DMS79 (cell line): ENCODE measurements around the gene MATR3.

Source experiments
- DNase-seq: peaks from one replicate; lab custom pipeline; 2025; lab: John Stamatoyannopoulos, UW

Gene MATR3

DNA sequence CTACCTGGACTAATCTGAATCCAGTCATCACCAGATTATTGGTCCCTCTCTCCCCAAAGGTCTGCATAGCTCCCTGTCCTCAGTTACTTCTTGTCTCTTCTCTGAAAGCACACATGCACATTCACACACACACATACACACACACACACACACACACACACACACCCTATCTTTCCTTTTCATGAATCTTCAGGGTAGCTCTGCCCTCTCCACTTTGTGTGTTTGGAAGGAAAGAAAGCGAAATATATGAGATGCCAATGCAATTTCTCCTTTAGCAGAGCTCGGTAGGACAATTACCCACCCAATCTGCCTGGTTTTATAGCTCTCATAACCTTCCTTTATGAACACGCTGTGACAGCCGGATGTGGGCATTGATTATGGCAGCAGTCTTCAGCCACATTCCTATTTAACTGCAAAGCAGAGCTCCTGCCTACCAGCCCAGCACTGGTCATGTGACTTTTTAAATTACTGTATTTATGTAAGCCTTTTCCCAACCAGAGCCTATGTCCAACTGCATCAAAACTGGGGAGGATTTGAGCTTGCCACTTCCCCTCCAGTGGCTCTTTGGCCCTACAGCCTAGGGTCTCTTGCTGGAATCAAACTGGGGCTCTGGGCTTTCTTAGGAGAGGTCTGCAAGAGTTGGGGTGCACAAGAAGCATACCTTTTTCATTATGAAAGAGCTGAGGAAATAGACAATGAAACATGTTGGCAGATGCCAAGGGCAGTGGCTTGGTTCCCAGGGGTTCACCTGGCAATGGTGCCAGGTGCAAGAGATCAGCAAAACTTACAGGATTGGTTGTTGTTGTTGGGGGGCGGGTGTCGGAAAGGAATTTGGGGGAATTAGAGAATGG lies 20.8 kb upstream of the MATR3 start:
- DNase-seq = no peak

DNA sequence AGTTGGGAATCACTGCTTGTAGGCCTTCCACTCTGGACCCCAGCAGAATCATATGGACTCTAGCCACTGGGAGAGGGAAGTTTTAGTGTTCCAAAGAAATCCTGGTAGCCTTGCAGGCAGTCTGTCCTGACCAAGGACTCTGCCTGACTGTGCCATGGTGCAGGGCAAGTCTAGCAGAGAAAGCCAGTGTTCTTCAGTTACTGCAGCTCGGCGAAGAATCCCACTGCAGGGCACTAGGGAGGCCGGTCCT lies 20.3 kb upstream of the MATR3 start:
- no peak for DNase-seq

DNA sequence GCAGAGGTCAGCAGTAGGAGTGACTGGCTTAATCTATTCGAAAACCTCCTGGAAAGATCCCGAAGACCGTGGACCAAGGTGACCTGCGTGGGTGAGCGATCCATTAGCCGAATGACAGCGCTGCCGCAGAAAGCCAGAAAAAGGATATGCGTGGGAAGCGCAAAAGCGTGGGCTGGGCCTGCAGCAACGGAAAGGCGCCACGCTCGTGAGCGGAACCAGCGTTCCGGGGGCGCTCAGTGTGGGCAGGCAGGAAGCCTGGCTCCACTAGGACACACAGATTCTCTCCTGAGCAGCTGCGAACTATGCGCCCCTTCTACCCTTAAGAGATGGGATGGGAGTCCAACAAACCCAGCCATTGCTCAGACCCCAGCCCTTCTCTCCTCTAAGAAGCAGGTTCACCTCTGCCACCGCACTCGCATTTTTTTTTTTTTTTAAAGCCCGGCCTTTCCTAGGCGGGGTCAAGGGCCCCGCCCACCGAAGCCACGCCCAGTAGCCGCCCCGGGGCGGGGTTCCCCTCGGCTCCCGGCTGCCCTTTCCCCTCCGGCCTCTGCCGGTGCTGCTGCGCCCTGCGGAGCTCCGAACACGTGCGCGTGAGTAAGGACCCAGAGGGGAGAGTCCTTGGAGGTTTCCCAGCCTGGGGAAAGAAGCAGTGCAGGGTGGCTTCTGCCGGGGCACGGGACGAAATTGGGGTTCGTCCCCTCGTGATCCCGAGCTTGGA lies 19.8 kb upstream of the MATR3 start:
- DNase-seq = peak; percentile 25

DNA sequence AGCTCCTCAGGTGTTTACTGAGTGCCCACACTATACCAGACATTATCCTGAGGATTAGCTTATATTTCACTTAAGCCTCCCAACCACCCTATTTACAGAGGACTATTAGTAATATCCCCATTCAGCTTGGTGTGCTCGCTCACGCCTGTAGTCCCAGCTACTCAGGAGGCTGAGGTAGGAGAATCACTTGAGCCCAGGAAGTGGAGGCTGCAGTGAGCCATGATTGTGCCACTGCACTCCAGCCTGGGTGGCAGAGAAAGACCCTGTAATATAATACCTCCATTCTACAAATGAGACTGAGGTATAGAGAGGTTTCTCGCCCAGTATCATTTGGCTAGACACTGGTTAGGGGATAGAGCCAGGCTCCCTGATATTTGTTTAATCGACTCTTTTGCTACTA lies 18.0 kb upstream of the MATR3 start:
- DNase-seq = no peak

DNA sequence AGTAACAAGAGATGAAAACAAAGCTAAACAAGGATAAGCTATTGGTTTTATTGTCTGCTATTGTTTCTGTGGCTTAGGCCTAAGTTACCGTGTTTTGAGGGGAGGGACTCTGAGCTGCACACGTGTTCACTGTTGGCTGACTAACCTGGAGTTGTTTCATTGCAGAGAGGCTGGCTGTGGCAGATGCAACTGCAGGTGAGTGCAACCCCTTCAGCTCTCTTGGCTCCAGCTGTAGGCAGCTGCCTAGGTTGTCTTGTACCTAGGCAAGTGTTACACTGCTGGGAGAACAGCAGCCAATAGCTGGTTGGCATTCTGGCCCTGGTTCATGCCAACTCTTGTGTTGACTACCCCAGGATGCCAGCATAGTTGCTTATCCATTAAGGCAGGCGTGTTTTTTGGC lies 17.6 kb upstream of the MATR3 start:
- no peak for DNase-seq

DNA sequence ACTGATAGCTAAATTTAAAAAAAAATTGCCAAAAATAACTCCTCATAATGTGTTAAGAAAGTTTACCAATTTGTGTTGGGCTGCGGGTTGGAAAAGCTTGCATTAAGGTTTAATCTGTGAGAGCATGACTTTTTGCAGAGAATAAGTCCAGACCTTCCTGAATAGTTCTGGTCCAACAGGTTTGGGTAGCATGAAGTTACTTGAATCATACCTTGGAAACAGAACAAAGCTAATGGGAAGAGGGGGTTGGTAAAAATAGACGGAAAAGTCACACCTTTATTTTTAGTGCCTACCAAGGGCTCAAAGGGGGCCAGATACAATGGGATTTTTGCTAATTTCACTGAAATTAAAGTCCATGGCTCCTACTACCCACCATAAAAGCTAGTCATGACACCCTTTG lies 17.1 kb upstream of the MATR3 start:
- DNase-seq = no peak

DNA sequence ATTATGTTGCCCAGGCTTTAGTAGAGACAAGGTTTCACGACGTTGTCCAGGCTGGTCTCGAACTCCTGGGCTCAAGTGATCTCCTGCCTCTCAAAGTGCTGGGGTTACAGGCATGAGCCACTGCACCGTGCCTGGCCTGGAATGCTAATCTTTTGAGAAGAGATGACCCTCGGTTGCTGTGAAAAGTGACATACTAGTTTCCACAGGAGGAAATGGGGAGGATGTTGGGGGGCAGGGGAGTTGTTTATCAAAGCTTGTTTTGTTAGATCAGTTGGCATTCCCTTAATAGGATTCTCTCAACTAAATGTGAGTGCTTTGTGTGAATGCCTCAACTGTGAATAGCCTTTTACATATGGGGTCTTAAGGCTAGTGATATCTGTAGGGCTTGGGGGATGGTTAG lies 16.4 kb upstream of the MATR3 start:
- DNase-seq = no peak

DNA sequence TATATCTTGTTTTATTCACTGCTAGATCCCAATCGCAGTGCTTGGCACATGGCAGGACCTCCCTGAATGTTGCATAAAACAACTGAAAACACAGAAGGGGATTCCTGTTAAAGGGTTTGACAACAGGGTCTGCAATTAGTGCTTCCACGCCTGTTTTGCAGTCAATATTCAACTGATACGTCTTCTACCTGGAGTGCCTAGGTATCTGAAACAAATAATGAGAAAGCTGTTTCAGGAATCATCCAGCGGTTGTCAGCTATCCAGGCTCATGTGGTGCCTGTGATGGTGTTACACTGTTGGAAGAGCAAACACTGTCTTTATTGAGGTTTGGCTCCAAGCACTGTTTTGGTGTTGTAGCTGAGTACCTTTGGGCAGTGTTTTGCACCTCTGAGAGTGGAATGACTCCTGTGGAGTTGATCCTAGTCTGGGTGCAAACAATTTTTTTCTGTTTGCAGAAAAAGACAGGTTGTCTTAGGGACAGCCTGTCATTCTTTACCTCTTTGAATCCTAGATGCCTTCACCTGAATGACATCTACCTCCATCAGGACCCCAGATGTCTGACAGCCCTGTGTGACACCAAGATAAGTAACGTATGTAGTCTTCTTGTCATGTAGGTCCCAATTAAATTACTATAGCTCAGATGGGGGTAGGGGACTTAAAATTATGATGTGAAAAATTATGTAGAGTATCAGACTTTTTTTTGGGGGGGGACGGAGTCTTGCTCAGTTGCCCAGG lies 14.8 kb upstream of the MATR3 start:
- no peak for DNase-seq

DNA sequence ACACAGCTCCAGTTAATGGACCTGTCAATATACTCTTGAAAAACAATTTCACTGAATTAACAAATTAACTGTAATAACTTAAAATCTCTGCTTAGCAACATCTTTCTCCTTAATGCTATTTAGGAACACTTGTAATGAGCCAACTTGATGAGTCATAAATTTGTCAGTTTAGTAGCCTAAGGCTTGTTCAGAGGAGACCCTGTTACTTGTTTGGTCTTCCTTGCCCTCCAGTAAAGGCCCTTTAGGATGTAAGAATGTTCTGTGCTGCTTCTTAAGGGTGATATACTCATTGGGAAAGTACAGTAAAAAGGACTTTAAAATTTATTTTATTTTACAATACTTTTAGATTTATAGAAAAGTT lies 11.4 kb upstream of the MATR3 start:
- no peak for DNase-seq

DNA sequence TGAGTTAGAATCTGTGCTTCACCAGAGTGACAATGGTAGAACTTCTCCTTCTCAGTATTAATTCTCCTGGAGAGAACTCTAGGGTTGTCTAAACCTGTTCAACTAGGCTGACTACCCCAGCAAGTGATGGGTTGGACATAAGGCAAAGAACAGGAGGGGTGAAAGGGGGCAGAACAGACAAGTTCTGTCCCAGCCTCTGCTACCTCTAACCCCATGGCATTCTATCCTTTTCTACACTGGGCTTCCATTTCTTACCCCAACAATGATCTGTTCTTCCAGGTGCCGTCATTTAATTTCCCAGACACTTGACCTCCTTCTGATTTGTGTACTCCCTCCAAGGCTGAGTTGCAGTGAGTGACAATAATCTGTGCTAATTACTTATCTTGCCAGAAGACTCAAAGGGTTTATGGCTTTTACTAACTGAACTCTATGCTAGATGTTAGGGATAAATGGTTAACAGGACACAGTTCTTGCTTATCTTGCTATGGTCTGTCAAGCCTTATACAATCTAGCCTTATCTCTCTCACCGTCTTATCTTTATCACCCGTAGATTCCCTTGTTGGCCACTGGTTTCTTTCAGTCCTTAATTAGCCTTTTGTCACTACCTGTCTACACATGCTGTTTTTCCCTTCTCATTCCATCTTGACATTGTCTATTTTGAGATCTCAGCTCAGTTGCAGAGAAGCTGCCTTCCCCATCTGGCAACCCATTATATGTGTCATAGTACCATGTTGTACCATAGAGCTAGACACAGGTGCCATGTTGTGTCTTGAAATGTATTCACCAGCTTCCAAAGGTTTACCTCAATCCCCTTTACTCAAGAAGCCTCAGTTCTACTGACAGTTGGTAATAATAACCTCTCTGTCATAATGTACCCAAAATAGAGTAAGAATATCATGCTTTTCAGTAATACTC lies 10.0 kb upstream of the MATR3 start:
- DNase-seq = no peak

DNA sequence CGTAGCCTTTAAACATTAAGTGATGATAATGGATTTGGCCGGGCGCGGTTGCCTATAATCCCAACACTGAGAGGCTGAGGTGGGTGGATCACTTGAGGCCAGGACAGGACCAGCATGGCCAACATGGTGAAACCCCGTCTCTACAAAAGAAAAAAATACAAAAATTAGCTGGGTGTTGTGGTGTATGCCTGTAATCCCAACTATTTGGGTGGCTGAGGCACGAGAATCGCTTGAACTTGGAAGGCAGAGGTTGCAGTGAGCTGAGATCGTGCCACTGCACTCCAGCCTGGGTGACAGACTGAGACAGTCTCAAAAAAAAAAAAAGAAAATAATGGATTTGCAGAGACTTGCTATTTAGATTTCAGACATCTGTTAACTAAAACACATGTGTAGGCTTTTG lies 9.2 kb upstream of the MATR3 start:
- no peak for DNase-seq

DNA sequence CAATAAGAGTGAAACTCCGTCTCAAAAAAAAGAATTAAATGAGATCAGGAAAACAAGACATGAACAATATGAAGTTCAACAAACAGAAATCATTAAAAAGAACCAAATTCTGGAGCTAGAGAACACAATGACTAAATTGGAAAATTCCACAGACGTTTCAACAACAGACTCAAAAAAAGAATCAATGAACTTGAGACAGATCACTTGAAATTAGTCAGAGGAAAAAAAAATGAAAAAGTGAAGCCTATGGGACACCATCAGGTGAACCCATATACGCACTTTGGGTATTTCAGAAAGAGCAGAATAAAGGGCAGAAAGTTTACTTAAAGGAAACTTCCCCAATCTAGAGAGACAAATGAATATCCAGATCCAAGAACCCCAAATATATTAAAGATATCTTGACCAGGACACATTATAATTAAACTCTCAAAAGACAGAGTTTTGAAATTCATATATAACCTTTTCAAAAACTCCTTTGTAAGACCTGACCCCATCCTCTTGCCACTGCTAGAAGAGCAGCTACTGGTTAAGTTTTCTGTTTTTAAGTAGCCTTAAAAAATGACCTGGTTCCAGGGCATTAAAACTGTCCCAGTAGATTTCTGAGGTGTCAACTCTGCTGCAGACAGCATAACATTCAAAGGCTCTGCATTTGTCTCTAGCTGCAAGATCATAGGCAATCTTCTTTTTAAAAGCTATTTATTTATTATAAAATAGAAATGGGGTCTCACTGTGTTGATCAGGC lies 7.7 kb upstream of the MATR3 start:
- no peak for DNase-seq

DNA sequence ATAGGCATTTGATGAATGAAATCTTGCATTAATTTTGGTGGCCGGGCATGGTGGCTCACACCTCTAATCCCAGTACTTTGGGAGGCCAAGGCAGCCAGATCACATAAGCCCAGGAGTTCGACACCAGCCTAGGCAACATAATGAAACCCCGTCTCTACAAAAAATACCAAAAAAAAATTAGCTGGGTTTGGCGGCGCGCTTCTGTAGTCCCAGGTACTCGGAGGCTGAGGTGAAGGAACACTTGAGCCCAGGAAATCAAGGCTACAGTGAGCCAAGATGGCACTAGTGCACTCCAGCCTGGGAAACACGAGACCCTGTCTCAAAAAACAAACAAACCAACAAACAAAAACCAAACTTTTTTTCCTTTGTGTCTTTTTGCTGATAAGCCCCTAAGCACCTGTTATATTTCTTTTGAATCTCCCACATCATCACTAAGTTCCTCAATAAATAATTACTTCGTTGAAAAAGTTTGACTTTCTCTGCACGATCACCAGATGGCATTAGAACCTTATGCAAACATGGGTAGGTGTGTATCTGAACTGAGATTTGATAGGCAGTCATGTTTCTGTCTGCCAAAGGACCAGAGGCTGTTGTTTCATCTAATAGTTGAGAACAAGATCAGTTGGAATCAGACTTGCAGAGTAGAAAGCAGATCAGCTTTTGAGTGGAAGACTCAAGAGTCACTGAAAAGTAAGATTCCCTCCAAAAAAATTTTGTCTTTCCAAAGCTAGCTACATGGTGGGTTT lies 5.5 kb upstream of the MATR3 start:
- DNase-seq = no peak

DNA sequence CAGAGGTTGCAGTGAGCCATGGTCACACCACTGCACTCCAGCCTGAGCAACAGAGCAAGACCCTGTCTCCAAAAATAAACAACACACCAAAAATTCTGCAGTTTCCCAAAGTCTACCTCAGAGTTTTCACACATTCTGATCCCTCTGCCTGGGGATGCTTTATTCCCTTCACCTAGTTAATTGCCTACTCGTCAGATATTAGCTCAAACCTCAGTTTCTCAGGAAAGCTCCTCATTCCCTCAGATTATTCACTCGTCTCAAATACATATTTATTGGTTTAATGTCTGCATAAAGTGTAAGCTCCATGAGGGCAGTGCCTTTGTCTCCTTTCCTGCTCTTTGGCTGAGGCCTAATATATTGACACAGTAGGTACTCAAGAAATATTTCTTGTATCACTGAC lies 2.5 kb upstream of the MATR3 start:
- DNase-seq = no peak

DNA sequence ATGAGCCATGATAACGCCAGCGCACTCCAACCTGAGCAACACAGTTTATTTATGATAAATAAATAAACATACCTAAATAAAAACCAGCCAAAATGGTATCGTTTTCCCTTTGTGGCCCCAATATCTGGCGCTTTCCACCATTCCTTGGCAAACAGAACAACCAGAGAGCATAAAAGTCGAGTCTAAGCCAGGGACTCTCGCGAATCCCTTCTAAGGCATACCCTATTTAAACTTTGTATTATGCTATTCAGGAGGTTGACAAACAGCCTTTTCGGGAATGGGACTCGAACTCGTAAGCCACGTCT lies 386 bp upstream of the MATR3 start:
- no peak for DNase-seq

DNA sequence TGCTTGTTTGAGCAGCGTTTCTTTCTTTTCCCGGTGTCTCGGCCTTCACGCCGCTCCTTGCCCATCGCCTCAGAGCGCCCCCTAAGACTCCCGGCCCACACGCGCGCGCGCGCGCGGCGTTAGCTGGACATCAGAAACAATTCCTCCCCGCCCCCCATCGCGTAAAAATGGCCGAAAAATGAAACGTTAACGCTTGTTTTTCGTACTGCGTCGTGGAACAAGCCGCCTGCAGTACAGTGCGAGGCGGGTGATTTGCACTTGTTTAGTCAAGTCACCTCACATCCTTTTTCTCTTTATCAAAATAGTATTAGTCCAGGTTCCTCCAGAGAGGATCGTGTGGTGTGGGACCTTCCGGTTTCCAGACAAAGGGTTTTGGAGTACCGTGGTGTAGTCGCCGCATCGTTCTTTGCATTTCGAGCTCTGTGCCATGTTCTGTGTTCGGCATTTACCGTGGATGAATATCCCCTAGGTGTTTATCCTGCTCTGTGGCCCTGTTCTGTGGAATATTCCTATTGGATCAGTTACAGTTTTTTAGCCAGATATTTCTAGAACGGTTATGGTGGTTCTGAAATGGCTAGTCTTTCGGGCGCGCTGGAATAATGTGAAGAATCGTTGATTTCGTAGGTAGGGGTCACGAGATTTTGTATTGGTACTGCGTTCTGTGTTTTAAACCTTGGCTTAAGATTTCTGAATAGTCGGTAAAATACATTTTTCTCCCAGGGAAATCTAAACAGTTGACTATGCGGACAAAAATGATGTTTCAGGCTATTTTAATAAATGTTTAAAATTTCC lies 1.0 kb downstream of the MATR3 start:
- peak; percentile 28 for DNase-seq

DNA sequence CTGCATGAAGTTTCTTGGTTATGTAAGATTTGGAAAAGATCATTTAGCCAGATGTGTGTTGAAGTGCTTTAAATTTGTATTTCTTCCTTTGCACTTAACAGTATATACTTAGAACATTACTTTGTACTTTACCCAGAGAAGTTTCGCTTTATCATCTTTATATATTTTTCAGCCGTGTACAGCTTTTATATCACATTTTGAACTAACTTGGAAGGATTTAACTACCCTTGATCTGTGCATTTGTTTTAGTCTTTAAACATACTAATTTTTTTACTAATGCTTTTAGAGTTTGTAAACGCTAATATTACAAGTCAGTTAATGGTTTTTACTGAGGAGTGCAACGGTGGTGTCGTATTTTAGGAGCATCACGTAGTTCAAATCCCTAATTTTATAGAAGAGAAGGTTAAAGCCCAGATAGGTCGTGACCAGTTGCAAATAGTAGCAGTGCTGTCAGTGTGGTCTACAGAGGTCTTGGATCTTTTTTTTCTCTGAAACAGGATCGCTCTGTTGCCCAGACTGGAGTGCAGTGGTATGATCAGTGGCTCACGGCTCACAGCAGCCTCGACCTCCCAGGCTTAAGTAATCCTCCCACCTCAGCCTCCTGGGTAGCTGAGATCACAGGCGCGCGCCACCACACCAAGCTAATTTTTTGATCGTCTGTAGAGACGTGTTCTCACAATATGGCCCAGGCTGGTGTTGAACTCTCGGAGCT lies 2.0 kb downstream of the MATR3 start:
- no peak for DNase-seq

DNA sequence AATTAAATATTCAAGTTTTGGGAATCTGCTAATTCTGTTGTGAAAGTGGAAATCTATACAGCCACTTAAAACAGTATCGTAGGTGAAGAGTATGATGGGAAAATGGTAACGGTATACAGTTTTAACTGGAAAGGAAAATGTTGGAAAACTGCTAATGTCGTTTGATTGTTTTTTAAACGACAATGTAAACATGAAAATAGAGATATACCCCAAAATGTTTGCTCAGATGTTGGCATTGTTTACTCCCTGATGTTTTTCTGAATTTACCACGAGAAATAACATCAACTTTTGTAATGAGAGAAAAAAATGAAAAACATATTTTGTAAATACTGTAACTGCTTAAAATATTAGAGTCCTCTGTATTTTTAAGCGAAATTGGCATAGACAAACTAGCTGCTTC lies 2.7 kb downstream of the MATR3 start:
- no peak for DNase-seq

DNA sequence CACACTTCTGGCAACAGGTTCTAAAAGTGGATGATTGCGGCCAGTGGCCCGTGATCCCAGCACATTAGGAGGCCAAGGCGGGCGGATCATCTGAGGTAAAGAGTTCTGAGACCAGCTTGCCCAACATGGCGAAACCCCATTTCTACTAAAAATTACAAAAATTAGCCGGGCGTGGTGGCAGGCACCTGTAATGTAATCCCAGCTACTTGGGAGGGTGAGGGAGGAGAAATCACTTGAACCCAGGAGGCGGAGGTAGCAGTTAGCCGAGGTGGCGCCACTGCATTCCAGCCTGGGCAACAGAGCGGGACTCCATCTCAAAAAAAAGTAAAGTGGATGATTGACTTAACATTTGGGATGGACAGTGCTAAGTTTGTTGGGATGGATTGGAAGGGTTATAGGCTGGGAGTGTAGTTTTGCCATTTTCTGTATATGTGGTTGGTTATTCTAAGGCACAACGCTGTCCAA lies 3.4 kb downstream of the MATR3 start:
- DNase-seq = no peak
